CD4-positive, alpha-beta T cell treated with Interleukin-6 at 100 ng/mL for 8 hours (primary cell): ENCODE data around the gene FAM90A1.
"Not testable (repeated sequence)": the region's sequence is repeated elsewhere in the genome, so short reads cannot be mapped to it uniquely, and the experiment has no call there.

Experiments
- DNase-seq: peaks from one replicate; pipeline ENCODE4 v3.0.0-alpha.2; 2020; ENCODE audit warnings: mixed read lengths, low spot score

The FAM90A1 gene

GRCh38 chr12:8233935-8234495 is 6.6 kb upstream of the FAM90A1 start:
- not testable (repeated sequence) for DNase-seq

- not testable (repeated sequence) for DNase-seq
Observed at GRCh38 chr12:8233300-8233855, 6.0 kb upstream of the FAM90A1 start.

- peak; percentile 37 for DNase-seq
Observed at GRCh38 chr12:8231666-8232608, 4.5 kb upstream of the FAM90A1 start.

DNA sequence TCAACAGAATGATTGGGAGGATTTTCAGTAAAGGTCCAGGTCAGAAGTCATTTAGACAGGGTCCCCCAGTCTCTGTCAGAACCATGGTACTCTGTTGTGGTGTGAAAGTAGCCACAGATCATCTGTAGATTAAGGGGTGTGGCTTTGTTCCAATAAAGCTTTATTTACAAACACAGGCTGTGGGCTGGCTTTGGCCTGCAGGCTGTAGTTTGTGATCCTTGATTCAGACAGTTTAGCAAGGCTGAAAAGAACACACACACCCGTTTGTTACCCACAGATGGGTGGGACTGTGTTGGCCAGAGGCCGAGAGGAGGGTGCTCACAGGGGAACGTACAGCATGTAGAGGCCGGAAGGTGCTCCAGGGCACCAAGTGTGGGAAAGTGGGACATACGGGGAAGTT is 3.6 kb upstream of the FAM90A1 start:
- not testable (repeated sequence) for DNase-seq

DNA sequence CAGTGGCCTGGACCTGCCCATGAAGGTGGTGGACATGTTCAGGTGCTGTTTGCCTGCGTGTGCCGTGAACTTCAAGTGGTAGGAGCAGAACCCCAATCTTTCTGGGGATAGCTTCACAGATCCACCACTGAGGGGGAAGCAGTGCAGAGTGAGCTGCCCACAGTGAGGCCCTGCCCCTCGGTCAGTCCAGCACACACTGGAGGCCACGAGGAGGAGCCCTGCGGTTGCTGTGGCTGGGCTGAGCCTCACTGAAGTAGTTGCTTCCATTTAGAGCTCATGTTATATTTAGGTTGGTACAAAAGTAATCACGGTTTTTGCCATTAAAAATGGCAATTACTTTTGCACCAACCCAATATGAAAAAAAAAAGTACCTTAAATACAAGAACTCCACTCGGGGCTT is 2.1 kb upstream of the FAM90A1 start:
- not testable (repeated sequence) for DNase-seq

- not testable (repeated sequence) for DNase-seq
Observed at GRCh38 chr12:8228607-8229006, 1.2 kb upstream of the FAM90A1 start.

GRCh38 chr12:8227732-8228077 is 287 bp upstream of the FAM90A1 start:
- not testable (repeated sequence) for DNase-seq

- DNase-seq = no peak
Observed at GRCh38 chr12:8226355-8226754, 1.1 kb downstream of the FAM90A1 start.

- DNase-seq = not testable (repeated sequence)
Observed at GRCh38 chr12:8224782-8225181, 2.6 kb downstream of the FAM90A1 start.

DNA sequence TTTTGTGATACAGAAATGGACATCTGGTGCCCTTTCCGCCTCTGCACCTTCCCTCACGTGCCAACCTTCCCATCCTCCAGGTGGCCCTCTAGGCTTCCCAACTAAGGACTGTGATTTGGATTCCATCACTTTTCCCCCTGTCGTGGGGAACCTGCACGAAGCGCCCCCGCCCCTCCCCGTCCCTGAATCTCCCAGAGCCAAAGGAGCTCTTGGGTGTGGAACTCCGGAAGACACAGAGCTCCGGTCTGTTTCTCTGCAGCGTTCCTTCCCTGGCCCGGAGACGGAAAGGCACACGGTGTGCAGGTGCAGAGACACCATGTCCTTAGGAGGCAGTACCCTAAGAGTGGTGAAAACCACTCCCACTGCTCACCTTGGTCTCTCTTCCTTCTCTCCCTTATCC is 3.8 kb downstream of the FAM90A1 start:
- DNase-seq = not testable (repeated sequence)

DNA sequence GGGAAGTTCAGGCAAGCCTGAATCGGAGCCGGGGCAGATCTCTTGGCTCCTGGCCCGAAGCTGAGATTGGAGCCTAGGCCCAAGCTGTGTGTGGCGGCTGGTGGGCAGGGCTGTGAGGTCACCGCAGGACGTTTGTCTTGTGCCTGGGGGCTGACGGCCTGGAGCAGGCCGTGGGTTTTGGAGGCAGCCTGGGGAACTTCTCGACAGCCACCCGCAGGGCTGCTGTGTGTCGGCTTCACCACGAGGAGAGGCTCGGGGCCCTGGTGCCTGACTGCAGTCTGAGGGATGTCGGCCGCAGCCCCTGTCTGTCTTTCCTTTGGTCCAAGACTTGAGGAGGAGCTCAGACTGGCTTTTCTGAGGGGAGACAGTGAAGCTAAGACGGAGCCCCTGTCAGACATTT is 5.1 kb downstream of the FAM90A1 start:
- DNase-seq = not testable (repeated sequence)

DNA sequence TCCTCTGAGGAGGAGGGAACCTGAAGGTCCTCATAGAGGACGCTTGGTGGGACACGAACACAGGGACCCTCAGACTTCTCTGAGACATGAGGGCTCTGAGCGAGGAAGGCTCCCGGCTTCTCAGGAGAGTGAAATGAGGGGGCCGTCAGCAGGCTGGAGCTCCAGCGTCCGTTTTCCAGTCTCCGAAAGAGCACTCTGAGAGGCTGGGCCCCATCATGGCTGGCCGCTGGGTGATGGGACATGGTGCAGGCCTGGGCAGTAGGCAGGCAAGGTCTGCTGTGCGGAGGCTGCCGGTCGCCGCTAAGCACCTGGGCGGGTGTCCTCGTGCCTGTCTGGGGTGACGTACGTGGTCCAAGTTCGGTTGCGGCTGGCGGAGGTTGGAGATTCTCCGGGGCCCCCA is 5.6 kb downstream of the FAM90A1 start:
- not testable (repeated sequence) for DNase-seq

DNA sequence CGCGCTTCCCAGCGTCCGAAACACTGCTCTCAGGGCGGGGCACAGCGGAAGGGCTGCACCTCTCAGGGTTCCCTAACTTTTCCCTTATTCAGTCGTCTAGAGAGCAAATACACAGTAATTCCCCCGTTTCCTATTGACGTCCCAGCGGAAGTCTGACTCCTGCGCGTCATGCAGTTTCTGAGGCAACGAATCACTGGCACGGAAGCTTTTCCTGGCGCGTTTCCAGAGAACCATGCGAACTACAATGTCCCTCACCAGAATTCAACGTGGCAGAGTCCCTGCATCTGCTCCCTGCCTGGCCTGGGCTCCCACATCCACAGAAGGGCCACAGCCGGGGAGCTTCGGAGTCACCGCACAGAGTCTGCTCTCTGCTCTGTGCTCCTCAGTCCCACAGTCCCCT is 6.0 kb downstream of the FAM90A1 start:
- not testable (repeated sequence) for DNase-seq

GRCh38 chr12:8218711-8219382 is 8.6 kb downstream of the FAM90A1 start:
- not testable (repeated sequence) for DNase-seq

GRCh38 chr12:8197685-8198308 is 29.6 kb downstream of the FAM90A1 start:
- not testable (repeated sequence) for DNase-seq

- DNase-seq = not testable (repeated sequence)
Observed at GRCh38 chr12:8188088-8188487, 39.3 kb downstream of the FAM90A1 start.

GRCh38 chr12:8184206-8184605 is 43.2 kb downstream of the FAM90A1 start:
- DNase-seq = not testable (repeated sequence)

DNA sequence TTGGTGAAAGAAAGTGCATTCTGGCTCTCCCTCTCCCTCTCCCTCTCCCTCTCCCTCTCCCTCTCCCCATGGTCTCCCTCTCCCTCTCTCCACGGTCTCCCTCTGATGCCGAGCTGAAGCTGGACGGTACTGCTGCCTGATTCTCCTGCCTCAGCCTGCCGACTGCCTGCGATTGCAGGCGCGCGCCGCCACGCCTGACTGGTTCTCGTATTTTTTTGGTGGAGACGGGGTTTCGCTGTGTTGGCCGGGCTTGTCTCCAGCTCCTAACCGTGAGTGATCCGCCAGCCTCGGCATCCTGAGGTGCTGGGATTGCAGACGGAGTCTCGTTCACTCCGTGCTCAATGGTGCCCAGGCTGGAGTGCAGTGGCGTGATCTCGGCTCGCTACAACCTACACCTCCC is 44.1 kb downstream of the FAM90A1 start:
- DNase-seq = not testable (repeated sequence)

DNA sequence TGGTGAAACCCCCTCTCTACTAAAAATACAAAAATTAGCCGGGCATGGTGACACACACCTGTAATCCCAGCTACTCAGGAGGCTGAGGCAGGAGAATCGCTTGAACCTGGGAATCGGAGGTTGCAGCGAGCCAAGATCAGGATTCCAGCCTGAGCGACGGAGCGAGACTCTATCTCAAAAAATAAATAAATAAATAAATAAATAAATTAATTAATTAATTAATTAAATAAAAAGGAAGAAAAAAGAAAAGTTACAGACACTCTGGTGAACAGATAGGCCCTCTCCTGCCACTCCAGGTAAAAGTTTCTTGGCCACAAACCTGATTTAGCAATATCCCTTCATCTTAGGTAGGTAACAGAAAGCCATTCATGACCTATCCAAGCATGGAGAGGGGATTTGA is 44.5 kb downstream of the FAM90A1 start:
- not testable (repeated sequence) for DNase-seq

- DNase-seq = not testable (repeated sequence)
Observed at GRCh38 chr12:8181271-8181670, 46.1 kb downstream of the FAM90A1 start.

GRCh38 chr12:8179989-8180585 is 47.3 kb downstream of the FAM90A1 start:
- peak; percentile 53 for DNase-seq
